ENCODE results near the gene BIRC5.

DNA sequence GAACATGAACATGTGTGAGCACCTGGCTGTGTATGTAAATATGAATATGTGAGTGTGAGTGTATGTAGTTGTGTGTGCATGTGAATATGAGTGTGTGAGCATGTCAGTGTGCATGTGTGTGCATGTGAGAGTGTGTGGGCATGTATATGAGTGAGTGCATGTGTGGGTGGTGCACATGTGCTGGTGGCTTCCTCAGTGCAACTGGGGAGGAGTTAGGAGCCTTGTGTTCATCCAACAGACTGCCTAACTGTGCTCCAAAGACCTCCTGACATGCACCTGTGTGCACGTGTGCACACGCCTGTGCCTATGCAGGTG lies 18.8 kb downstream of the BIRC5 start:
- TF ChIP-seq, protein P1, sequence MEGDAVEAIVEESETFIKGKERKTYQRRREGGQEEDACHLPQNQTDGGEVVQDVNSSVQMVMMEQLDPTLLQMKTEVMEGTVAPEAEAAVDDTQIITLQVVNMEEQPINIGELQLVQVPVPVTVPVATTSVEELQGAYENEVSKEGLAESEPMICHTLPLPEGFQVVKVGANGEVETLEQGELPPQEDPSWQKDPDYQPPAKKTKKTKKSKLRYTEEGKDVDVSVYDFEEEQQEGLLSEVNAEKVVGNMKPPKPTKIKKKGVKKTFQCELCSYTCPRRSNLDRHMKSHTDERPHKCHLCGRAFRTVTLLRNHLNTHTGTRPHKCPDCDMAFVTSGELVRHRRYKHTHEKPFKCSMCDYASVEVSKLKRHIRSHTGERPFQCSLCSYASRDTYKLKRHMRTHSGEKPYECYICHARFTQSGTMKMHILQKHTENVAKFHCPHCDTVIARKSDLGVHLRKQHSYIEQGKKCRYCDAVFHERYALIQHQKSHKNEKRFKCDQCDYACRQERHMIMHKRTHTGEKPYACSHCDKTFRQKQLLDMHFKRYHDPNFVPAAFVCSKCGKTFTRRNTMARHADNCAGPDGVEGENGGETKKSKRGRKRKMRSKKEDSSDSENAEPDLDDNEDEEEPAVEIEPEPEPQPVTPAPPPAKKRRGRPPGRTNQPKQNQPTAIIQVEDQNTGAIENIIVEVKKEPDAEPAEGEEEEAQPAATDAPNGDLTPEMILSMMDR (conservative IDR thresholded peaks at IDR 0.05; ENCODE audit: low read length), result no peak
- TF ChIP-seq EZH2phosphoT487 (IDR thresholded peaks at IDR 0.05; ENCODE audit: borderline replicate concordance), result no peak
